HCT116 (cell line): ENCODE data around the gene MYO3B. TPM values are rescaled to one million over a fixed set of nuclear protein-coding genes. Genes with fewer than 3 reads are reported as not detected.

Experiments used
- ATAC-seq: fragments of 200-7000 bp; cut with Tn5 transposase; 2 replicates; pipeline ENCODE4 v1.9.1; 2020; ENCODE audit warnings: mild to moderate bottlenecking, moderate library complexity
- BruUV-seq: library from RNA; stranded (reverse); fragments of 400-500 nt; replicated peaks from 2 replicates; lab custom pipeline; 2021; lab: Mats Ljungman, UMichigan
- CTCF ChIA-PET: fragments of 300-600 bp; sonication (Branson Sonifier 250); formaldehyde crosslinking; loops from one replicate; lab custom pipeline; 2021; ENCODE audit warnings: antibody characterized with exemption; lab: Charles Lee
- POLR2A ChIA-PET: fragments of 300-600, 350-600 bp; sonication (Branson Sonifier 250); formaldehyde crosslinking; loops from one replicate; lab custom pipeline; 2021; ENCODE audit warnings: antibody characterized with exemption; lab: Charles Lee
- RAD21 ChIA-PET, 2 experiments: fragments of 300-600 bp; sonication (Branson Sonifier 250); formaldehyde crosslinking; loops; one replicate each; lab custom pipeline; 2023; ENCODE audit warnings: low total read pairs in 2 of 2; ENCODE audit not compliant: uncharacterized antibody in 2 of 2, unreplicated experiment in 2 of 2, low non-redundant PET in 1 of 2; lab: Charles Lee
- DNase-seq: peaks from one replicate; pipeline ENCODE4 v3.0.0-alpha.2; 2010; ENCODE audit warnings: low read depth, low spot score
- H2AFZ ChIP-seq: fragments of 200-600 bp; shearing (Covaris generic), sonication (generic); 2 replicates; pipeline ENCODE4 v1.6.1; 2017; ENCODE audit warnings: low read depth, mixed run types, mixed read lengths, antibody characterized with exemption, low read length; ENCODE audit not compliant: poor library complexity, severe bottlenecking
- H3K27ac ChIP-seq: 2 replicates; pipeline ENCODE4 v1.5.1; 2012; ENCODE audit warnings: low read depth, low read length
- H3K27me3 ChIP-seq: fragments of 200-600 bp; sonication (generic); 2 replicates; pipeline ENCODE4 v1.6.1; 2016; ENCODE audit warnings: mixed run types, low read length, mixed read lengths; ENCODE audit not compliant: insufficient read depth
- H3K36me3 ChIP-seq, 2 experiments: fragments of 200-500 bp in 1 of 2; fragments of 200-600 bp in 1 of 2; sonication (Bioruptor generic) in 1 of 2; sonication (generic) in 1 of 2; 2 replicates each; pipeline versions ENCODE4 v1.5.1 to v1.6.1; 2014 to 2016; ENCODE audit warnings: low read length in 2 of 2, inconsistent platforms in 1 of 2, mixed read lengths in 1 of 2, mixed run types in 1 of 2; ENCODE audit not compliant: insufficient read depth in 2 of 2, control insufficient read depth in 1 of 2
- H3K4me1 ChIP-seq, 2 experiments: fragments of 200-600 bp in 1 of 2; sonication (generic) in 1 of 2; 2 replicates each; pipeline versions ENCODE4 v1.5.1 to v1.6.1; 2012 to 2017; ENCODE audit warnings: low read length in 2 of 2, inconsistent platforms in 1 of 2, mild to moderate bottlenecking in 1 of 2, mixed read lengths in 1 of 2, mixed run types in 1 of 2, moderate library complexity in 1 of 2; ENCODE audit not compliant: insufficient read depth in 2 of 2, control insufficient read depth in 1 of 2
- H3K4me2 ChIP-seq: fragments of 200-600 bp; sonication (generic); 2 replicates; pipeline ENCODE4 v1.6.1; 2017; ENCODE audit warnings: mixed run types, low read length, mixed read lengths
- H3K4me3 ChIP-seq, 2 experiments: fragments of 200-600 bp in 1 of 2; sonication (generic) in 1 of 2; replicated peaks in 1 of 2; 2 replicates each; pipeline ENCODE4 v1.5.1; 2011 to 2016; ENCODE audit warnings: low read length in 2 of 2, control low read depth in 1 of 2, low read depth in 1 of 2, mild to moderate bottlenecking in 1 of 2, mixed read lengths in 1 of 2, mixed run types in 1 of 2
- H3K79me2 ChIP-seq: fragments of 200-600 bp; sonication (generic); 2 replicates; pipeline ENCODE4 v1.6.1; 2017; ENCODE audit warnings: mild to moderate bottlenecking, mixed run types, low read length, moderate library complexity, mixed read lengths; ENCODE audit not compliant: insufficient read depth
- H3K9ac ChIP-seq: fragments of 200-600 bp; sonication (generic); 2 replicates; pipeline ENCODE4 v1.6.1; 2016; ENCODE audit warnings: low read length, mixed read lengths
- H3K9me2 ChIP-seq: fragments of 200-600 bp; sonication (generic), shearing (Covaris generic); 2 replicates; pipeline ENCODE4 v1.6.1; 2017; ENCODE audit warnings: mixed run types, mild to moderate bottlenecking, moderate library complexity; ENCODE audit not compliant: insufficient read depth
- H3K9me3 ChIP-seq, 2 experiments: fragments of 200-500 bp in 1 of 2; fragments of 200-600 bp in 1 of 2; sonication (Bioruptor generic) in 1 of 2; sonication (generic) in 1 of 2; 2 replicates each; pipeline ENCODE4 v1.6.1; 2014 to 2017; ENCODE audit warnings: low read length in 2 of 2, mixed read lengths in 2 of 2, inconsistent platforms in 1 of 2, low read depth in 1 of 2, mild to moderate bottlenecking in 1 of 2, mixed run types in 1 of 2, moderate library complexity in 1 of 2; ENCODE audit not compliant: control insufficient read depth in 1 of 2, insufficient read depth in 1 of 2
- H4K20me1 ChIP-seq: fragments of 200-600 bp; sonication (generic), shearing (Covaris generic); 2 replicates; pipeline ENCODE4 v1.6.1; 2017; ENCODE audit warnings: mixed run types, mild to moderate bottlenecking, moderate library complexity; ENCODE audit not compliant: insufficient read depth
- CBX3 ChIP-seq: IDR thresholded peaks from 2 replicates; pipeline ENCODE4 v1.6.1; 2012; ENCODE audit warnings: low read depth
- CEBPB ChIP-seq: IDR thresholded peaks from 2 replicates; pipeline ENCODE4 v1.6.1; 2012; ENCODE audit warnings: low read depth
- CTCF ChIP-seq, 3 experiments: fragments of 200-600 bp in 1 of 3; sonication (generic) in 1 of 3; IDR thresholded peaks in 2 of 3; conservative IDR thresholded peaks in 1 of 3; 2 replicates each; pipeline ENCODE4 v1.5.1; 2012 to 2017; ENCODE audit warnings: low read depth in 2 of 3, low read length in 2 of 3, antibody characterized with exemption in 1 of 3, borderline replicate concordance in 1 of 3, control low read depth in 1 of 3, mild to moderate bottlenecking in 1 of 3, mixed read lengths in 1 of 3, mixed run types in 1 of 3, moderate library complexity in 1 of 3; ENCODE audit not compliant: insufficient read depth in 1 of 3
- ELF1 ChIP-seq: IDR thresholded peaks from 2 replicates; pipeline ENCODE4 v1.6.1; 2012; ENCODE audit warnings: low read depth, borderline replicate concordance
- EZH2phosphoT487 ChIP-seq: fragments of 200-600 bp; IDR thresholded peaks from 2 replicates; pipeline ENCODE4 v1.6.1; 2018; ENCODE audit warnings: antibody characterized with exemption, borderline replicate concordance
- JUND ChIP-seq: IDR thresholded peaks from 2 replicates; pipeline ENCODE4 v1.6.1; 2012
- MAX ChIP-seq: IDR thresholded peaks from 2 replicates; pipeline ENCODE4 v1.6.1; 2012
- POLR2A ChIP-seq: IDR thresholded peaks from 2 replicates; pipeline ENCODE4 v1.7.0; 2011; ENCODE audit warnings: borderline replicate concordance; ENCODE audit not compliant: insufficient read depth, insufficient read length; ENCODE audit errors: extremely low read depth
- SIN3A ChIP-seq: IDR thresholded peaks from 2 replicates; pipeline ENCODE4 v1.6.1; 2012; ENCODE audit warnings: low read depth
- SP1 ChIP-seq: IDR thresholded peaks from 2 replicates; pipeline ENCODE4 v1.6.1; 2012; ENCODE audit warnings: low read depth
- TCF7L2 ChIP-seq: IDR thresholded peaks from 2 replicates; pipeline ENCODE4 v1.7.0; 2011; ENCODE audit warnings: borderline replicate concordance, inconsistent platforms; ENCODE audit not compliant: insufficient read depth, insufficient read length; ENCODE audit errors: extremely low read depth
- ZFX ChIP-seq: fragments of 450-650 bp; IDR thresholded peaks from 2 replicates; pipeline ENCODE4 v1.6.1; 2017
- ZNF274 ChIP-seq: fragments of 200-500 bp; sonication (Bioruptor generic); IDR thresholded peaks from 2 replicates; pipeline ENCODE4 v1.6.1; 2014; ENCODE audit warnings: mild to moderate bottlenecking, low read depth, low read length, inconsistent platforms
- intact Hi-C: fragments of 100-400 bp; cut with micrococcal nuclease; formaldehyde crosslinking; loops from 2 replicates; pipeline ENCODE4 v1.10.0; 2022
- total RNA-seq: library from RNA; stranded (reverse); gene quantifications from one replicate; pipeline ENCODE4 v1.2.1, GENCODE V29; 2021; ENCODE audit not compliant: unreplicated experiment

MYO3B gene
- total RNA-seq, 1 experiment from 2014 or later, result not detected

DNA sequence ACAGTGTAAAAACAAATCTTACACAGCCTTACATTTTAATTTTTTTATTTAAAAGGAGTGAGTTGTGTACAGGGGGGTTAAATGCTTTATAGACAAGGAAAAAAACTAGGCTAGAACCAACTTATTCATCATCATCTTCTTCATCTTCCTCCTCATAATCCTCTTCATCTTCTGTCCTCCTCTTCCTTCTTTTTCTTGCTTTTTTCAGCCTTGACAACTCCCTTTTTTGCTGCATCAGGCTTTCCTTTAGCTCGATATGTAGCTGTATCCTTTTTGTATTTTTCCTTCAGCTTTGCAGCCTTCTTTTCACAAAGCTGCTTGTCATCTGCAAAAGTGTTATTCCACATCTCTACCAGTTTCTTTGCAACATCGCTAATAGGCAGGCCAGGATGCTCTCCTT is 423.5 kb downstream of the MYO3B start:
- Histone ChIP-seq H3K4me3 (no peak overlapping the region), H3K4me2 (no peak overlapping the region), H3K27me3 (no peaks in the 10 kb centered on the region), H3K27ac (no peak overlapping the region), H3K79me2 (no peaks in the 10 kb centered on the region), H3K9me3 (no peaks in the 10 kb centered on the region), H3K4me1 (no peaks in the 10 kb centered on the region)
- intact Hi-C loops, result no loop called here
- CTCF ChIA-PET, result no interaction called here
- no peak for TF ChIP-seq CBX3
- no peak for TF ChIP-seq CEBPB
- no peak for TF ChIP-seq TCF7L2
- no peak for TF ChIP-seq JUND
- no peak for TF ChIP-seq SIN3A
- TF ChIP-seq CTCF (IDR thresholded peaks at IDR 0.05 in 2 of 3, conservative IDR thresholded peaks at IDR 0.05 in 1 of 3; ENCODE audit: borderline replicate concordance in 1 of 3, insufficient read depth in 1 of 3, low read depth in 2 of 3, low read length in 2 of 3), result no peak
- TF ChIP-seq ZNF274, result no peak
- TF ChIP-seq POLR2A, result no peak
- no peak for TF ChIP-seq MAX
- TF ChIP-seq EZH2phosphoT487, result no peak
- no peak for TF ChIP-seq SP1
- TF ChIP-seq ELF1, result no peak
- no peak for TF ChIP-seq ZFX
- TF ChIP-seq, all 23 proteins: peak for 0
- ATAC-seq, result no peak
- no peak for DNase-seq
- H4K20me1 ChIP-seq, result no peaks in the 10 kb centered on the region
- BruUV-seq, result no TSS peak
- no peaks in the 10 kb centered on the region for H3K36me3 ChIP-seq
- H3K9ac ChIP-seq, result no peak overlapping the region
- RAD21 ChIA-PET, result no interaction called here
- POLR2A ChIA-PET, result no interaction called here
- no peaks in the 10 kb centered on the region for H3K9me2 ChIP-seq
- H2AFZ ChIP-seq, result no peak overlapping the region
